Pancreas (tissue), 10 donors: ENCODE measurements around the gene BACE2. TPM values are rescaled to one million over a fixed set of nuclear protein-coding genes. Genes with fewer than 3 reads are reported as not detected.
"Not testable (repeated sequence)": the region's sequence is repeated elsewhere in the genome, so short reads cannot be mapped to it uniquely, and the experiment has no call there.

Experiments
- ATAC-seq, 4 donors: fragments of 200-7000 bp; cut with Tn5 transposase; one replicate each; pipeline versions ENCODE4 v1.8.0 to v1.9.1; 2020; ENCODE audit warnings: mild to moderate bottlenecking in 4 of 4, moderate library complexity in 4 of 4
- DNase-seq, 6 donors: peaks; one replicate each; pipeline ENCODE4 v3.0.0-alpha.2; 2020
- FAIRE-seq: peaks from 2 replicates; lab custom pipeline; 2012; peaks lifted over from hg19 to GRCh38; lab: Jason Lieb, UNC
- H3K27ac ChIP-seq, 4 donors: fragments of 200-600 bp; sonication (generic); 1 replicate in 3 of 4; 2 replicates in 1 of 4; pipeline versions ENCODE4 v1.5.0 to v1.8.0; 2020
- H3K27me3 ChIP-seq, 4 donors: fragments of 200-600 bp; one replicate each; pipeline ENCODE4 v1.8.0; 2021
- H3K36me3 ChIP-seq, 3 donors: fragments of 200-600 bp; sonication (generic) in 1 of 3; one replicate each; pipeline versions ENCODE4 v1.5.0 to v1.8.0; 2020 to 2021
- H3K4me1 ChIP-seq, 3 donors: fragments of 200-600 bp; one replicate each; pipeline ENCODE4 v1.8.0; 2021
- H3K4me3 ChIP-seq, 4 donors: fragments of 200-600 bp; sonication (generic) in 2 of 4; one replicate each; pipeline versions ENCODE4 v1.5.0 to v1.8.0; 2020 to 2021
- H3K9me3 ChIP-seq, 4 donors: fragments of 200-600 bp; one replicate each; pipeline ENCODE4 v1.8.0; 2021
- WGBS, 2 donors: extraction: QIAGEN DNeasy Blood & Tissue Kit; methylation state at CpG; one replicate each; pipeline ENCODE4 v1.1.7; 2013; 5-methylcytosine and 5-hydroxymethylcytosine counted together
- intact Hi-C, 3 donors: fragments of 100-400 bp; cut with DNase I; formaldehyde crosslinking; loops; one replicate each; pipeline versions ENCODE4 v1.11.1 to v1.14.2; 2022
- polyA plus RNA-seq, 2 donors: library from polyadenylated mRNA; stranded (reverse); fragments of 200-250 nt; gene quantifications; one replicate each; pipeline ENCODE4 v1.2.3, GENCODE V29; 2013
- total RNA-seq, 6 donors: library from RNA; stranded (reverse); fragmentation: NEBNext Ultra II Directional in 4 of 6; extraction: Animal tissue kit (Norgen Biotek cat#: 25700) in 4 of 6; gene quantifications; one replicate each; pipeline versions ENCODE4 v1.2.1 to v1.2.4, GENCODE V29; 2021 to 2023
- TF ChIP-seq, protein P1 (sequence below), 4 donors: fragments of 200-600 bp; sonication (generic) in 3 of 4; IDR thresholded peaks; one replicate each; pipeline versions ENCODE4 v1.5.0 to v1.8.0; 2021; ENCODE audit warnings: antibody characterized with exemption in 4 of 4
- donor health status: healthy with polysubstance abuse.
- donor health status: DM: no; HTN: no; CAD: no; lungs with moderate emphysema.
- donor health status: DM: no; HTN: no; CAD: no.
- donor health status: control.
- donor health status: control.
- donor health status: Bipolar disorder and iron deficiency.
- donor health status: DM: yes; HTN: yes; CAD: no.
- donor health status: DM: no; HTN: no; CAD: no.
- donor health status: DM: no; HTN: no; CAD: no.
- donor health status: DM: yes; HTN: yes; CAD: no.

Gene BACE2
- total and polyA plus RNA-seq, 8 donors, result 14.4 to 85.6 (median 42.9) TPM

DNA sequence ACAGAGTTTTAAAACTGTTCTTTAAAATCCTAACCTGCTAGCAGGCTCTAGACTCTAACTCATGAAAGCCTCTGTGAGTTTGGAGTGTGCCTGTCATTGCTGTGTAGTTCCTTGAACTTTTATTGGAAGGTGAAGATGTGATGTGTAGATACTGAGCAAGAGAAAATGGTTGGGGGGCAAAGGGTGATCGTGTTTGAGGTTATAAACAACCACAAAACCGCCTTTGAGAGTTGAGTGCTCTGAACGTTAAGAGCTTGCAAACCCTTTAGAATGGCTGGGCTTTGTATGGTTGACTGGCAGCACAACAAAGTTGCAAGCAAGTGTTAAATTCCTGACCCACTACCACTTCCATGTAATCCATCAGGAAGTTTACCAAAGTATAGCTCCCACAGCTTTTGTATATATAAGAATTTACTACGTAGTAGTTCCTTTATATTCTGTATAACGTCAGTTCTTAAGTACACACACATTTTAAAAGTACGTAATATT lies 19.6 kb downstream of the BACE2 start:
- no peaks in the 10 kb centered on the region for H3K36me3 ChIP-seq
- H3K9me3 ChIP-seq, result no peaks in the 10 kb centered on the region
- TF ChIP-seq, protein P1, sequence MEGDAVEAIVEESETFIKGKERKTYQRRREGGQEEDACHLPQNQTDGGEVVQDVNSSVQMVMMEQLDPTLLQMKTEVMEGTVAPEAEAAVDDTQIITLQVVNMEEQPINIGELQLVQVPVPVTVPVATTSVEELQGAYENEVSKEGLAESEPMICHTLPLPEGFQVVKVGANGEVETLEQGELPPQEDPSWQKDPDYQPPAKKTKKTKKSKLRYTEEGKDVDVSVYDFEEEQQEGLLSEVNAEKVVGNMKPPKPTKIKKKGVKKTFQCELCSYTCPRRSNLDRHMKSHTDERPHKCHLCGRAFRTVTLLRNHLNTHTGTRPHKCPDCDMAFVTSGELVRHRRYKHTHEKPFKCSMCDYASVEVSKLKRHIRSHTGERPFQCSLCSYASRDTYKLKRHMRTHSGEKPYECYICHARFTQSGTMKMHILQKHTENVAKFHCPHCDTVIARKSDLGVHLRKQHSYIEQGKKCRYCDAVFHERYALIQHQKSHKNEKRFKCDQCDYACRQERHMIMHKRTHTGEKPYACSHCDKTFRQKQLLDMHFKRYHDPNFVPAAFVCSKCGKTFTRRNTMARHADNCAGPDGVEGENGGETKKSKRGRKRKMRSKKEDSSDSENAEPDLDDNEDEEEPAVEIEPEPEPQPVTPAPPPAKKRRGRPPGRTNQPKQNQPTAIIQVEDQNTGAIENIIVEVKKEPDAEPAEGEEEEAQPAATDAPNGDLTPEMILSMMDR (IDR thresholded peaks at IDR 0.05), result no peak
- no peaks in the 10 kb centered on the region for H3K27me3 ChIP-seq
- H3K4me1 ChIP-seq, result no peaks in the 10 kb centered on the region
- FAIRE-seq (no peak), DNase-seq (no peak), ATAC-seq (no peak)
- no peak overlapping the region for H3K27ac ChIP-seq
- intact Hi-C loops, result no loop called here
- 84 to 87% methylated on average over 6 of the region's 6 CpGs for WGBS, 2 donors
- no peak overlapping the region for H3K4me3 ChIP-seq

DNA sequence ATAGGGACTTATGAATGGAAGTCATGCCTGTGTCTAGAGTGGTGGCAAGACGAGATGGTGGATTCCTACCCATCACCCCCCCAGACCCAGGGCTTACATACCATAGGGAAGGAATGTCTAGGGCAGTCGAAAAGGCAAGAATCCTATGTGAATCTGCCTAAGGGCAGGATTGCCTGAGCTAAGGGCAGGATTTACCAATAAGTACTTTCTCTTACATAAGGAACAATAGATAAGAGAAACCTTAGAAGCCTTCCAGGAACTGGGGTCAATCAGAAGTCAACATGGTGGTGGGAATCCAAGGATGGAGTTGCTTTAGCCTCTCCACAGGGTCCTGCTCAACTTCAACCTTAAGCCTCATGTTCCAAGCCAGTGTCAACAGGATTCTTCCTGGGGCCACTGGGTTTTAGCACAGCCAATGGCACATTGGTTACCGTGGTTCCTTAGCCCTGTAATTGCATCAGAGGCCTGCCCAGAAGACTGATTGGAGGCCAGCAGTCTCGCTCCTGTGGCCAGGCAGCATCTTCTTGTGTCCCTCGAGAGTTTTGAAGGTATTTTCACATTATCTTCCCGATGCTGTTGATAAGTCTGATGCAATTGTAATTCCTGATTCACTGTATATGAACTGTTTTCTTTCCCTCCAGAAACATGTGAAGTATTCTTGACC lies 20.7 kb downstream of the BACE2 start:
- FAIRE-seq (no peak), DNase-seq (no peak), ATAC-seq (no peak)
- Histone ChIP-seq H3K9me3 (no peaks in the 10 kb centered on the region), H3K4me1 (no peaks in the 10 kb centered on the region), H3K27ac (no peak overlapping the region), H3K27me3 (no peaks in the 10 kb centered on the region), H3K4me3 (no peak overlapping the region), H3K36me3 (no peaks in the 10 kb centered on the region)
- intact Hi-C loops, result no loop called here
- TF ChIP-seq, protein P1 (IDR thresholded peaks at IDR 0.05), result no peak
- WGBS, 2 donors, result 94 to 97% methylated on average over 6 of the region's 6 CpGs

DNA sequence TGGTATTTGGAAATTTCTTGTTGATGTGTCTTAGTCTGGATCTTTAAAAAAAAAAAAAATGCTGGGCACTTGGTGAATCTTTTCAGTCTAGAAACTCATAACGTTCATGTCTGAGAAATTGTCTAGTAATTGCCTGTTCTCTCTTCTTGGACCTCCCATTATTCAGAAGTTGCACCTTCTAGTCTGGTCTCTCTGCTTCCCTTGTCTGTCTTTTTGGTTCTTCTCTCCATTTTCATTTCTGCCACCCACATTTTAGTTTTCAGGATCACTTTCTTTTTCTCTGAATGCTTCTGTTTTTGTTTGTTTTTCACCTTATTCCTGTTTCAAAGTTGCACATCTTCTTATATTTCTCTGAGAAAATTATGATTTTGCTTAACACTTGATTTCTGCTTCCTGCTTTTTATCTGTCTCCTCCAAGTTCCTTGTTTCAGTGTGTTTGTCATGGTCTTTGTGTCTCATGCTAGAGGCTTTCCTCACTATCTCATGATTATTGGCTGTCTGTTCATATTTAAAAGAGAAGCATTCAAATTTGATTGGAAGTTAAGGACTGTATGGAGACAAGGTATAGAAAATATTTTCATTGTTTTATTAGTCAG lies 21.3 kb downstream of the BACE2 start:
- WGBS, 2 donors, result 93 to 98% methylated on average over 1 of the region's 1 CpG
- intact Hi-C loops, result no loop called here
- Histone ChIP-seq H3K27me3 (no peaks in the 10 kb centered on the region), H3K9me3 (no peaks in the 10 kb centered on the region), H3K4me3 (no peak overlapping the region), H3K36me3 (no peaks in the 10 kb centered on the region), H3K27ac (no peak overlapping the region), H3K4me1 (no peaks in the 10 kb centered on the region)
- no peak for FAIRE-seq
- no peak for ATAC-seq
- TF ChIP-seq, protein P1 (IDR thresholded peaks at IDR 0.05), result no peak
- no peak for DNase-seq

DNA sequence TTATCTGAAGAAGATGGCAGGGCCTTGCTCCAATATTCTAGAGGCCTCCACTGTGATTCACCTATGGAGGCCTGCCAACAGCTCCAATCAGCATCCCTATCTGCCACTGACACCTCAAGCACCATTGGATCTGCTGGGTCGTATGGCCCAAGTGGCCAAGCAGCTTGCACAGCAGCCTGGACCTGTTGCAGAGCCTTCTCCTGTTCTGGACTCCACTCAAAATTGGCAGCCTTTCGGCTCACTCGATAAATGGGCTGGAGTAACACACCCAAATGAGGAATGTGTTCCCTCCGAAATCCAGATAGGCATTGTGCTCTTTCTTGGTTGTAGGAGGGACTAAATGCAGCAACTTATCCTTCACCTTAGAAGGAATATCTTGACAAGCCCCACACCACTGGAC lies 24.6 kb downstream of the BACE2 start:
- H3K27me3 ChIP-seq, FAIRE-seq, H3K4me1 ChIP-seq, DNase-seq, ATAC-seq, H3K27ac ChIP-seq, H3K9me3 ChIP-seq, H3K4me3 ChIP-seq, H3K36me3 ChIP-seq, intact Hi-C loops: not testable (repeated sequence)
- 68 to 72% methylated on average over 4 of the region's 4 CpGs for WGBS, 2 donors

DNA sequence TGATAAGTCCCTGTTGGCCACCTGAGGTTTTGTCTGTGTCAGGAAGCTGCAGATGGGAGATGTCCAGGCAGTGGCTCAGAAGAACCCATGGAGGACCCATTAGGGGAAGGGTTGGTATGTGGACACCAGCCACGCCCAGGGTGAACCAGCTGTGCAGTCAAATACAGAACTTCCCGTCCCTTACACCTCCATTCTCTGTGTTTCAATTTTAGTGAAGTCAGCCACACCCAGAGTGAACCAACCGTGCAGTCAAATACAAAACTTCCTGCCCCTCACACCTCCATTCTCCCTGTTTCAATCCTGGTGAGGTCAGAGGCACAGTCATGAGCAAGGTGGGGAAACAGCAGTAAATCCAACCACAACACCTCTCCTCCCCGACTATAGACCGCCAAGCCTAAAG lies 27.4 kb downstream of the BACE2 start:
- FAIRE-seq (no peak), DNase-seq (no peak), ATAC-seq (no peak)
- Histone ChIP-seq H3K4me1 (peaks cover 0 to 7% (median 7%) of the 10 kb centered on the region in 3 donors), H3K27me3 (no peaks in the 10 kb centered on the region), H3K27ac (no peak overlapping the region), H3K36me3 (no peaks in the 10 kb centered on the region), H3K4me3 (no peak overlapping the region), H3K9me3 (no peaks in the 10 kb centered on the region)
- intact Hi-C loops, result no loop called here
- 97 to 98% methylated on average over 5 of the region's 5 CpGs for WGBS, 2 donors
- TF ChIP-seq, protein P1 (IDR thresholded peaks at IDR 0.05), result no peak
